ENCODE data around the gene CDKN2B. TPM values are rescaled to one million over a fixed set of nuclear protein-coding genes. Genes with fewer than 3 reads are reported as not detected.
"Not testable (repeated sequence)": the region's sequence is repeated elsewhere in the genome, so short reads cannot be mapped to it uniquely, and the experiment has no call there.

CDKN2B gene
- total RNA-seq, 2 experiments from 2014 or later = not detected

GRCh38 chr9:21964925-21965385 lies 44.1 kb downstream of the CDKN2B start:
- peak overlapping the region; percentile 59 for H3K4me3 Mint-ChIP-seq
- CTCF ChIA-PET = no interaction called here
- ATAC-seq (ENCODE audit: poor library complexity) (peak; percentile 67), DNase-seq (peak in 11 of 14 experiments; percentile 12 to 88 (median 35))
- peaks cover 35% of the 10 kb centered on the region for H3K4me1 ChIP-seq (ENCODE audit: insufficient read depth, low read length)
- H3K4me1 Mint-ChIP-seq (ENCODE audit: low read depth) = peaks cover 28% of the 10 kb centered on the region
- POLR2A ChIA-PET = no interaction called here
- H3K27me3 Mint-ChIP-seq = peaks cover 97% of the 10 kb centered on the region
- intact Hi-C loops (cut with DNase I, micrococcal nuclease) = loop anchor here in 1 of 2 experiments (5.0 kb wide), 1 partner anchor 37 kb away; no protein-coding TSS in a partner anchor
- H3K4me3 ChIP-seq (ENCODE audit: low read length) = peak overlapping the region; percentile 36
- peak overlapping the region; percentile 53 for H3K27ac Mint-ChIP-seq
- TF ChIP-seq CTCF (IDR thresholded peaks at IDR 0.05) = no peak
- no peak overlapping the region for H3K27ac ChIP-seq (ENCODE audit: low read depth in 1 of 2, low read length in 2 of 2)
- H3K36me3 ChIP-seq (ENCODE audit: insufficient read depth, low read length) = no peaks in the 10 kb centered on the region
- peaks cover 7% of the 10 kb centered on the region for H3K36me3 Mint-ChIP-seq (ENCODE audit: low read depth)
- H3K9me3 Mint-ChIP-seq = peaks cover 22% of the 10 kb centered on the region
- H3K27me3 ChIP-seq (ENCODE audit: control insufficient read depth in 1 of 2, insufficient read depth in 2 of 2, low read length in 2 of 2) = peaks cover 66 to 82% of the 10 kb centered on the region in 2 experiments
- peaks cover 39 to 50% of the 10 kb centered on the region in 2 experiments for H3K9me3 ChIP-seq (ENCODE audit: control insufficient read depth in 1 of 2, insufficient read depth in 1 of 2, low read length in 2 of 2)

- Histone ChIP-seq H3K36me3 (ENCODE audit: insufficient read depth, low read length) (no peaks in the 10 kb centered on the region), H3K4me3 (ENCODE audit: low read length) (no peak overlapping the region), H3K9me3 (ENCODE audit: control insufficient read depth in 1 of 2, insufficient read depth in 1 of 2, low read length in 2 of 2) (peaks cover 10 to 20% of the 10 kb centered on the region in 2 experiments), H3K27me3 (ENCODE audit: control insufficient read depth in 1 of 2, insufficient read depth in 2 of 2, low read length in 2 of 2) (peaks cover 33 to 48% of the 10 kb centered on the region in 2 experiments), H3K4me1 (ENCODE audit: insufficient read depth, low read length) (peaks cover 20% of the 10 kb centered on the region), H3K27ac (ENCODE audit: low read depth in 1 of 2, low read length in 2 of 2) (no peak overlapping the region)
- Mint-ChIP-seq H3K4me3 (no peak overlapping the region), H3K27ac (no peak overlapping the region), H3K4me1 (ENCODE audit: low read depth) (peaks cover 19% of the 10 kb centered on the region), H3K36me3 (ENCODE audit: low read depth) (no peaks in the 10 kb centered on the region), H3K9me3 (peaks cover 7% of the 10 kb centered on the region), H3K27me3 (peaks cover 71% of the 10 kb centered on the region)
- DNase-seq (no peak), ATAC-seq (ENCODE audit: poor library complexity) (no peak)
- CTCF ChIA-PET = interaction anchor here (1.3 kb wide), 1 partner anchor 47 kb away, joined by 6 read pairs; the partner anchor contains the start of gene CDKN2B
- POLR2A ChIA-PET = interaction anchor here (0.6 kb wide), 1 partner anchor 24 kb away, joined by 3 read pairs; no protein-coding TSS in a partner anchor
- no peak for TF ChIP-seq CTCF (IDR thresholded peaks at IDR 0.05)
- intact Hi-C loops (cut with DNase I, micrococcal nuclease) = no loop called here
Observed at GRCh38 chr9:21961569-21961968, 47.5 kb downstream of the CDKN2B start.

GRCh38 chr9:21959268-21959667 lies 49.8 kb downstream of the CDKN2B start:
- H3K36me3 Mint-ChIP-seq (ENCODE audit: low read depth); ATAC-seq (ENCODE audit: poor library complexity); H3K27ac ChIP-seq (ENCODE audit: low read depth in 1 of 2, low read length in 2 of 2); H3K4me3 ChIP-seq (ENCODE audit: low read length); H3K27ac Mint-ChIP-seq; H3K36me3 ChIP-seq (ENCODE audit: insufficient read depth, low read length); CTCF ChIA-PET; POLR2A ChIA-PET; H3K9me3 Mint-ChIP-seq; H3K9me3 ChIP-seq (ENCODE audit: control insufficient read depth in 1 of 2, insufficient read depth in 1 of 2, low read length in 2 of 2); H3K4me1 ChIP-seq (ENCODE audit: insufficient read depth, low read length); H3K4me3 Mint-ChIP-seq; DNase-seq; H3K4me1 Mint-ChIP-seq (ENCODE audit: low read depth); intact Hi-C loops (cut with DNase I, micrococcal nuclease): not testable (repeated sequence)
- peaks cover 12 to 26% of the 10 kb centered on the region in 2 experiments for H3K27me3 ChIP-seq (ENCODE audit: control insufficient read depth in 1 of 2, insufficient read depth in 2 of 2, low read length in 2 of 2)
- H3K27me3 Mint-ChIP-seq = peaks cover 54% of the 10 kb centered on the region

- ATAC-seq (ENCODE audit: poor library complexity) = no peak
Observed at GRCh38 chr9:21958833-21959232, 50.3 kb downstream of the CDKN2B start.

More at GRCh38 chr9:21958833-21959232, 50.3 kb downstream of the CDKN2B start:
- no peak overlapping the region for H3K27ac ChIP-seq (ENCODE audit: low read depth in 1 of 2, low read length in 2 of 2)
- no peak overlapping the region for H3K27ac Mint-ChIP-seq
- peaks cover 49% of the 10 kb centered on the region for H3K27me3 Mint-ChIP-seq
- intact Hi-C loops (cut with DNase I, micrococcal nuclease) = no loop called here
- no peak for DNase-seq
- no peak overlapping the region for H3K4me3 Mint-ChIP-seq
- no peak overlapping the region for H3K4me3 ChIP-seq (ENCODE audit: low read length)
- peaks cover 0 to 6% of the 10 kb centered on the region in 2 experiments for H3K9me3 ChIP-seq (ENCODE audit: control insufficient read depth in 1 of 2, insufficient read depth in 1 of 2, low read length in 2 of 2)
- TF ChIP-seq CTCF (IDR thresholded peaks at IDR 0.05) = no peak
- H3K27me3 ChIP-seq (ENCODE audit: control insufficient read depth in 1 of 2, insufficient read depth in 2 of 2, low read length in 2 of 2) = peaks cover 12 to 21% of the 10 kb centered on the region in 2 experiments
- peaks cover 7% of the 10 kb centered on the region for H3K9me3 Mint-ChIP-seq
- H3K4me1 Mint-ChIP-seq (ENCODE audit: low read depth) = no peaks in the 10 kb centered on the region
- H3K36me3 ChIP-seq (ENCODE audit: insufficient read depth, low read length) = no peaks in the 10 kb centered on the region
- ChIA-PET CTCF (no interaction called here), POLR2A (no interaction called here)
- H3K36me3 Mint-ChIP-seq (ENCODE audit: low read depth) = no peaks in the 10 kb centered on the region
- H3K4me1 ChIP-seq (ENCODE audit: insufficient read depth, low read length) = no peaks in the 10 kb centered on the region

Data from CD4-positive, alpha-beta T cell (primary cell).